CD4-positive, alpha-beta T cell treated with Interferon gamma for 1 hour (primary cell): ENCODE measurements around the gene ACADS.
"Not testable (repeated sequence)": the region's sequence is repeated elsewhere in the genome, so short reads cannot be mapped to it uniquely, and the experiment has no call there.

Experiments
- DNase-seq: peaks from one replicate; pipeline ENCODE4 v3.0.0-alpha.2; 2020

Gene ACADS

DNA sequence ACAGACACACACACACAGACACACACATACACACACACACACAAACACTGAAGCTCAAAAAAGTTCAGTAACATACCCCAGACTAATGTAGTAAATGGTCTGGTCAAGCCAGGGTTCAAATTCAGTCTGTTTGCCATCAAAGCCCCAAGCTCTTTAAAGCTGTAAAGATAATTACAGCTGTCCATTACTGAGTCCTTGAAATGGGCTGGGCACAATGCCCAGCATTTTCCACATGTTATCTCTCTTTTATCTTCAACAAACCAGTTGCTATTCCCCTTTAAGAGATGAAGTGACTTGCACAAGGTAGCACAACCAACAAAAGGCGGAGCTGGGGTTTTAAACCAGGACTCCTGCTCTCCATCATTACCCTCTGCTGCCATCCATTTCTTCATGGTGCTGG is 23.0 kb upstream of the ACADS start:
- no peak for DNase-seq

DNA sequence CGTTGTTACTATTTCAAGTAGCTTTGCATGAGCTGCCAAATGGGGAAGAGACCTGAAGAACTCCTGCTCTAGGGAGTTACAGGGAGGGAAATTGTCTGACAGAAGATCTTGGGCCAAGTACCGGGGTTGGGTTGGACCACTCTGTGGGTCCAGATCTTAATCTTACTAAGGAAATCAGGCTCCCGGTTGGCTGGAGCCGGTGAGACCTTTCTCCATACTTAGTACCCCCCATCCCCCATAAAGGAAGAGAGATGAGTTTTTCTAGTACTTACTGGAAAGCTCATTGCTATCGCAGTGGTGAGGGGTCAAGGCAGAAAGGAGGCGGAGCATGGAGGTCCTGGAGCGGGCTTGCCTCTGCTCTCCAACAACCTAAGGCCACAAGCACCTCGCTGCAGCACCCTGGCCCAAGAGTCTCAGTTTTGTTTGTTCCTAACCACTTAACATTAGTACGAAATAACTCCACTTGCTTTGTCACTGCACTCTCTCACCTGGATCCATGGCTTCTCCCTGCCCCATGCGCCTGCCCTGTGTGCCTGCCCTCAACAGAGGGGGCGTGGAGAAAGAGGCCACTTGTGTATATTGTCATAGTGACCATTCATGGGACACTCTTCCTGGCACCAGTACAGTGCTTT is 22.2 kb upstream of the ACADS start:
- no peak for DNase-seq

DNA sequence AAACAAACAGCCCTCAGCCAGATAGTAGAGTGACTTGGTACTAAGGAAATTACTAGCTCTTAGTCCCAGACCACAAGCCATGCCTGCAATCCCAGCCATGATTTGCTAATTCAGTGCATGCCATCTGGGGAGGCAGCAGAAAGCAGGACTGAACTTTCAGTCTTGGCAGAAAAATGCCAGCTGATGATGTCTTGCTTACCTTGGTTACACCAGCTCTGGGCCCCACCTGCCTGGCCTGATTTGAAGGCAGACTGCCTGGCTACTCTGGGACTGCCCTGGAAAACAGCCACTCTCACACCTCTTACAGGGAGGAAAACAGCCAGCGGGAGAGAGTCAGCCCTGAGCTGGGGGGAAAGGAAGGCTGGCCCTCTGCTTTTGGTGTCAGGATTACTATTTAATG is 20.0 kb upstream of the ACADS start:
- DNase-seq = no peak

DNA sequence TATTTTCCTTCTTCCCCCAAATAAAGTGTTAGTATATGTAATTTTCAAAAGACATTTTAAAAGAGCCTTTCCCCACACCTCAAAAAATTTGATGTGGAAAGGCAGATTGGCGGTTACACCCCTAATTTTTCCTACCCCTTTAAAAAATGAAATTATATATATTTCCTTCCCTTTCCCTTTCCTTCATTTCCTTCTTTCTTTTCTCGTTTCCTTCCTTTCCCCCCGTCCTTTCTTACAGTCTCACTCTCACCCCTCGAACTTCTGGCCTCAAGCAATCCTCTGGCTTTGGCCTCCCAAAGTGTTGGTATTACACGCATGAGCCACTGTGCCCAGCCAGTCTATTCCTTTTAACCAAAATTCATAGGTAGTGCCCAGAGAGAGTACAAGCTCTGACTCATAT is 19.6 kb upstream of the ACADS start:
- DNase-seq = no peak

DNA sequence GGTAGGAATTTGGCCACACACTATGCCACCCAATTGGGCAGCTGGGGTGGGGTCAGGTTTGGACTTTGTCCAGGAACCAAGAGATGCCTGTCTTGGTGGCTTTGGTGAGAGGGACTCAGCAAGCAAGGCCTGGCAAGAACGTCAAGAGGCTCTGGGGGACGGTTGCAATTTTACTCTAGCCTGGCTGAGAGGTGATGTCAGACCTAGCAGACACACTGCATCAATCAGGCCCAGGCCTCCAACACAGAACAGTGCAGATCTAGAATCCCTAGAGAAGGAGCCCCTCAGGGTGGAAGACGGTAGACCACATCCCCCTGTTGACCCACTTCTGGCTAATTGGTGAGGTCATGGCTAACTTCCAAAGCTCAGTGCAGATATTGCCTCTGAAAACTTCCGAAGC is 17.0 kb upstream of the ACADS start:
- DNase-seq = no peak

DNA sequence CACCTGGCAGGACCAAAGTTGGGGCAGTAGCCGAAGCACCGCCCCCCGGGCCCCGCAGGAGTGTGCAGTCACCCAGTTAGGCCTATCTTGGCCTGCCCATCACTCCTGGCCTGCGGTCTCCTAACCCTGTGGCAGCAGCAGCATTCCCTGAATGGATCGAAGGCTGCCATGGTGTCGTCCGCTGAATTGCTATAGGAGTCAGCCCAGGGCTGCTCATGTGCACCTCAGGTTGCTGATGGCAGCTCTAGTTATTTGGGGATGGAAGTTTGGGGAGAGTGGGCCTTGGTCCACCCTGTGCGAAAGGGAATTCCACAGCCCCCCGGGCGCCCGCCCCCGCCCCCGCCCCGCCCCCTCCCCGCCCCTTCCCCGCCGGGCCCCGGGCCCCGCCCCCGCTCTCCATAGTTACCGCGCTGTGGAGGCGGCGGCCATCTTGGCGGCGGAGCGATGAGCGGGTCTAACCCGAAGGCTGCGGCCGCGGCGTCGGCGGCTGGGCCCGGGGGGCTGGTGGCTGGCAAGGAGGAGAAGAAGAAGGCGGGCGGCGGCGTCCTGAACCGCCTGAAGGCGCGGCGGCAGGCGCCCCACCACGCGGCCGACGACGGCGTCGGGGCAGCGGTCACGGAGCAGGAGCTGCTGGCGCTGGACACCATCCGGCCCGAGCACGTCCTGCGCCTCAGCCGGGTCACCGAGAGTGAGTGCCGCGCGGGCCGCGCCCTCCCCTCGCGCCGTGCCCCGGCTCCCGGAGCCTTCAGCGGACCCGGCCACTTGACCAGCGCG is 15.4 kb upstream of the ACADS start, which contains the start of gene UNC119B:
TSS of gene UNC119B (plus strand) at position 428 of the 774 bp plus-strand sequence. CDS start at position 445, 17 bp downstream.
- peak; percentile 67 for DNase-seq

DNA sequence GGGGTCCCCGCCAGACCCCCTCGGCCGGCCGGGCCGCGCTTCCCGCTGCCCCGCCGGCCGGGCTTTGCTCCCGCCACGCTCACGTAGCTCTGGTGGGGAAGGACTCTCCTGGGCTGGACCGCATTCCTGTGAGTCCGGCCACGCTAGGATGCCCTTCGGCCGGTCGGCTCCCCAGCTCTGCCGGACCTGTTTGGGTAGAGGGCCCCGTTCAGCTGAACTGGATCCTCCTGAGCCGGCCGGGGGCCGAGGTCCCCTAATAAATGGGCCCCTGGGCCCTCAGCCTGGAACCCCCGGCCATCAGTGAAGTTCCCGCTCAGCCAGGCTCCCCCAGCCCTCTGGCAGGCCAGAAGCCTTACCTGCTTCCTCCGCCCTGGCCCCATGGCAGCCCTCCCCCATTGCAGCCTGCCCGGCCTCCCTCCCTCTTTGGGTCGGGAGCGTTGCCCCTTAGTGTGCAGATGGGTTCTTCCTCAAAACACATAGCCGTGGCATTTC is 14.8 kb upstream of the ACADS start:
- no peak for DNase-seq

DNA sequence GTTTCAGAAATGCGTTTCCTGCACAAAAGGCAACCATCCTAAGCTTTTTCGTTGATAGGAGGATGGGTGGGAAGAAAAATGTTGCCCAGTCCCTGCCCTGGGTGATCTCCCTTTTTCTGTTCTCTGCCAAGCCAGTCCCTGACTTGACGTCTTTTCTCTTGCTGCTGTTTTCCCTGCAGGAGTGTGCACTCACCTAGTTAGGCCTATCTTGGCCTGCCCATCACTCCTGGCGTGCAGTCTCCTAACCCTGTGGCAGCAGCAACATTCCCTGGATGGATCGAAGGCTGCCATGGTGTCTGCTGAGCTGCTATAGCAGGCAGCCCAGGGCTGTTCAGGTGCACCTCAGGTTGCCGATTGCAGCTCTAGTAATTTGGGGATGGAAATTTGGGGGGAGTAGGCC is 14.2 kb upstream of the ACADS start:
- no peak for DNase-seq

DNA sequence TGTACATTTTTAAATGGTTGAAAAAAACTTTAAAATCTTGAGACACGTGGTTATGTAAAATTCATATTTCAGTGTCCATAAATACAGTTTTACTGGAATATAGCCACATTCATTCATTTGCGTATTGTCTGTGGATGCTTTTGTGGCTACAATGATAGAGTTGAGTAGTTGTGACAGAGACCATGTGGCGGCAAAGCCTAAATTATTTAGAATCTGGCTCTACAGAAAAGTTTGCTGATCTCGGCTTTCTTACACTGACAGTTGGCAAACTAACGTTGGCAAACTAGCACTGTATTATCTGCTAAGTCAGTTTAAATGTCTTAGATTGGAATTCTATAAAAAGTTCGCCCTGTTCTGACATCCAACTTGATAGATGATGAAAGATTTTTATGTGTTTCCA is 13.0 kb upstream of the ACADS start:
- no peak for DNase-seq

DNA sequence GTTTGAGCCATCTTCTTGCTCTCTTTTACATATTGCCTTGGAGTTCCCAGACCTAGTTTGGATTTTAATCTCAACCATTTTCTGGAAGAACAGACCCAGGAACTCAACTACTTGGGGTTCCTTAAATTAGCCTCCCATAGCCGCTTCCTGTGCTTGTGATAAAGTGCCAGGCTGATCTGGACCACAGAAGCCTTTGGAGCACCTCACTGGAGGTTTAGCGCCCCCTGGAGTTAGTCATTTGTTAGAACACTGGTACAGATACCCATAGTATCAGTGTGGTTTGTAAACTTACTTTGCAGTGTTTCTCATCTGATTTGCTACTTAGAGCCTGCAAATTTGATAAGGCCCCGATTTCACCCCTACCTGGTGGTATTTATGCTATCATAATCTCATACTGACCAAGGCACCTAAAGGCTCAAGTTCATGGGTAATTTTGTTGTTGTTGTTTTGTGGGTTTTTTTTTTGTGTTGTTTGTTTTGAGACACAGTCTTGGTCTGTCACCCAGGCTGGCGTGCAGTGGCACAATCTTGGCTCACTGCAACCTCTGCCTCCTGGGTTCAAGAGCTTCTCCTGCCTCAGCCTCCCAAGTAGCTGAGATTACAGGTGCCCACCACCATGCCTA is 11.7 kb upstream of the ACADS start:
- peak; percentile 72 for DNase-seq

DNA sequence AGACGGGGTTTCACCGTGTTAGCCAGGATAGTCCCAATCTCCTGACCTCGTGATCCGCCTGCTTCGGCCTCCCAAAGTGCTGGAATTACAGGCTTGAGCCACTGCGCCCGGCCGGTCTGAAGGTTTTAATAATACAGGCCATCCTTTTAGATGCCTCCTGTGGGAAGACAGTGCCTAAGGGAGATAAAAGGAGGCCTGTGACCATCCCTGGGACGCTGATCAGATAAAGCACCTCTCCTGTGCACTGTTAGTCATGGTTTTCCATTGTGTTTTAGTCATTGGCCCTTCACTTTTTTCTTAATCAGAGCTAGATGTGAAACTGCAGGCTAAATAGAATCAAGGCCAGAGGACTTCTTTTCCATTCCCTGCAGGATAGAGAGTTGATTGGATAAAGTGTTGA is 7.6 kb upstream of the ACADS start:
- DNase-seq = no peak

DNA sequence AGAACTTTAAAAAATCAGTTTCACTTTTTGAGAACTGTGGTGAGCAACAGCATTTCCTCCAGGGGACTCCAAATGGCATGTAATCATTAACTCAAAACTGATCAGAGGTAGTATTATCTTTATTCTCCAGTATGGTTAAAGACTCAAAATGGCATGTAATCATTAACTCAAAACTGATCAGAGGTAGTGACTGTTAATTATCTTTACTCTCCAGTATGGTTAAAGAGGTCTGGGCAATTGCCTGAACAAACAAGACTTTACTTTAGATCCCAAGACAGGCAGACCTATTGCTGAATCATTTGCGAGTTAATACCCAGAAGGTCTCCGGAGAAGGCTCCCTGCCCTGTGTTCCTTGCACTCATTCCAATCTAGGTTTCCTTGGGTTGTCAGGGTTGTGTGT is 6.6 kb upstream of the ACADS start:
- DNase-seq = no peak

DNA sequence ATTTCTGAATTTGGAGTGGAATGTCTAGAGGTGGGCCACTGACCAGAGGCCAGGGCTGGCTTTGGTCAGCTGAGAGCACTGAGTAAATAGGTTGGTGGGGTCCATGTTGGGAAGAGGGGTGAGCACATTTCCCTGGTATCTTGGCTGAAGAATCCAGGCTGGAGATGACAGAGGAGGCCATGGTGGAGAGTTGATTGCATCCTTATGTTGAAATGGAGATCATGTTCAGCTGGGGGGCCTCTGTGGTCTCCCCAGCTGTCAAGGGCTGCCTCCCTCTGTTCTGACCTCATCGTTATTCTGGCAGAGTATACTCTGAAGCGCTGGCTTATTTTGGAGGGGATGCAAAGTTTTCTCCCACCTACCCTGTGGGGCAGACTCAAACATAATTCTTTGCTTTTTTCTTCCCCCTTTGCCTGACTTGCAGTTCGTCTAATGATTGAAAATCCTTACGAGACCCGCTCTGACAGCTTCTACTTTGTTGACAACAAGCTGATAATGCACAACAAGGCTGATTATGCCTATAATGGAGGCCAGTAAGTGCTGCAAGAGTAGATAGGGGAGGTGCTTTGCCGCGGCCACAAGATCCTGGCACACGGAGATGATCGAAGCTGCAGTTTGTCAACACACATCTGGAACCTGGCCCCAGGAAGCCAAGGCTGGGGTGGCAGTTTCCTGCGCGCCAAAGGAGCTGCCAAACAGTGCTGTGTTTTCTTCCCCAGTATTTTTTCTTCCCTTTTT is 6.0 kb upstream of the ACADS start:
- no peak for DNase-seq

DNA sequence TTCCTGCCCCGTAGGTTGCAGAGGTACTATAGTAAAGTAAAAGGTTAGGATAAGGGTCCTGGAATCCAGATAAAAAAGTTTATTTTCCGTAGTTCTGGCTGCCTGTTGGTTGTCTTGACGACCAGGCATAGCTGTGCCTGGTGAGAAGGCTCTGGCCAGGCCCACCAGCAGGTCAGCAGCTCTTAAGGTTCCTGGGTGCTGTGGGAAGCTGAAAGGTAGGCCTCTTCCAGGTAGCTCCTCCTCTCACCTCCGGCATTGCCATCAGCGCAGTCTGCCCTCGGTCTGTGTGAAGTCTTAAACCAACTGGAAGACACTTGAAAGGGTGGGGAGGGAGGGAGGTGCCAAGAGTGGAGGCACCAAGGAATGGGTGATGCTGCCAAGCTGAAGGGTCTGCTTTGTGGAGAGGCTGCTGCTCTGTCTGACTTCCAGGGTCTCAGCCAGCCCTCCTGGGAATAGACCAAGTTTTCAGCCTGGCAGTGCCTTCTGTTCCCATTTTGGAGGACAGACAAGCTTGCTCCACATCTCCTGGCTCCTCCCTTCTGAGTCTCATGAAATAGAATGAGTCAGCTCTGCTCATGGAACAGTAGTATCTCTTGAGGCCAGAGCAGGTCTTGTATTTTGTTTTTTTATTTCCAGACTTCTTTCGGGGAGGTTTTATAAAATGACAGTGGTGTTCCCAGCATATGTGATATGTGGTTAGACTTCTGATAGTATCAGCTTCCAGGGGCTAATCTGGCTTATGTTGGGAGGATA is 5.2 kb upstream of the ACADS start:
- DNase-seq = no peak

DNA sequence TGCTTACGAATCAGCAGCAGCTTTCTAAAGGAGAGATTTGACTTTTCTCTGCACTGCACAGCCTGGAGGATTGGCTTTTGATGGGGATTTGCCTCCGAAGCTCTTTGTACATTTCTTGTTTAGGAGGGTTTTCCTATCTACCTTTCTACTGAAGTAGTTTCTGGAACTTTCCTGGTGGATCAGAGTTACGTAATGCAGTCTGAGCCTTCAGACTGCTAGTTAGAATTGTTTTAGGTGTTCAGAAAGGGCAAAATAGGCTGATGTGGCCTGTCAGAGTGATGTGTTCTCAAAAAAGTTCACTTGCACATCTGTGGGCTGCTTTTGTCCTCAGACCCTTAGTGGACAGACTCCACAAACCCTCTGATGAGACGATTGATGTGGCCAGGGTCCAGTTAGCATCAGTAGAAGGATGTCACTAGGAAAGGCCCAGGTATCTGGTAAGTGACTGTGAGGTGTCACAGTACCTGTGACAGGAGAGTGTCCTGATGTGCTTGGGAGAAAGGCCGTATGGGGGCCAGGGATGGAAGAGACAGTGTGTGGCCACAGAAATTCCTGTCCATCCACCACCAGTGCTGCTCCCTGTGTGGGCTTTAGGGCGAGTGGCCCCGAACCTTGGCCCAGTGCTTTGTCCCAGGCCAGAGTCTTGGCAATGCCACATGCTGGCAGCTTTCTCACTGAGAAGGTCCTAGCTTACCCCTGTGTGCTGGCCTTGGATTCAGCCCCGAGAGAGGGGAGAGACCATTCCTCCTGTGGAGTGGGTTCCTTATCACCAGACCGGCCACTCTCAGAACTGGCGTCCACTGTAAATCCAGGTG is 4.4 kb upstream of the ACADS start:
- DNase-seq = no peak

DNA sequence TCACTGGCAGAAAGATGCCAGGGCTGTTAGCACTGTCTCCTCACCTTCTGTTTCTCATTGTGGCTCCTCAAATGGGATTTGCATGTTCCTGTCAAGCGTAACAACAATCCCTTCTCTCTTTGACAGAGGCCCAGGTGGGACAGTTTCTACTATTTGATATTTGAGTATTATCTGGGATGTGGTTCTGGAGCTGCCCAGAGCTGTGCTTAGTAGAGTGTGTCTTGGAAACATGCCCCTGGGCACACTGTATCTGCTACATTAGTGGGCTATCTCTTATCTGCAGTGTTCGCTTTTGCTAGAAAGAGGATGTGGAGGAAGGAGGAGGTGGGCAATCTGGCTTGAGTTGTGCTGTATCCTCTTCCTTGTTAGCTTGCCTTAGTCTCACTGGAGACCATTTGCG is 3.8 kb upstream of the ACADS start:
- no peak for DNase-seq

DNA sequence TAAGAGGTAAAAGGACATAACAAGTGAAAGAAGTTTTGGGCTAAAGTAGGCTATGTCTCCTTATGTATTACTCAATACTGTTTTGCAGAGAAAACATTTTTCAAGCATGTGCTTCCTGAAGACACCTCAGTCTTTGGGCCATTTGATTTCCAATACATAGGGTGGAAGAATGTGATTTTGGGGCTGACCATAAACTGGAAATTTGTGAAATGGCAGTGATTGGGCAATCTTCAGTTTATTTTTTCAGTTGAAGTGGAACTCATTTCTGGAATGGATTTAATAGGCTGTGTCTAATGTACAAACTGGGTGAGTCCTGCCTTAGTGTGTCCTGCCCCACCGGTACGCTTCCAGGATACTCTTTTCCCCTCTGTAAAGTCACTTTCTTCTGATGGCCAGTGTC is 2.8 kb upstream of the ACADS start:
- DNase-seq = no peak

DNA sequence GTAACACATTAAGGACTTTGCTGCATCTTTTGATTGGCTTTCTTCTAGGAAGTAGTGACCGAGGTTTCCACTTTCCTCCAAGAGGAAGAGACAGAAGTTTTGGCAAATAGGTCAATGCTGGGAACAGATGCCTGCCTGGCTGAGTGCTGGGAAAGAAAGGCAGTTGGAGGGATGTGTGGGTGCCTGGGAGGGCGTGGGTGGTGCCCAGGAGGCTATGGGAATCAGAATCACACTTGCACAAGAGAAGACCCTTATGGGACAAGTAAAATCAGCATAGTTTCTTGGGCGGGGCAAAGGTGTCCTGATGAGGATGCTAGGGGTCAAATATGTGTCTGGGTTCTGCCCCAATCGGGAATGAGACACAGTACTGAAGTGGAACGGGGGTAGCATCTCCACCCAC is 906 bp upstream of the ACADS start:
- no peak for DNase-seq

DNA sequence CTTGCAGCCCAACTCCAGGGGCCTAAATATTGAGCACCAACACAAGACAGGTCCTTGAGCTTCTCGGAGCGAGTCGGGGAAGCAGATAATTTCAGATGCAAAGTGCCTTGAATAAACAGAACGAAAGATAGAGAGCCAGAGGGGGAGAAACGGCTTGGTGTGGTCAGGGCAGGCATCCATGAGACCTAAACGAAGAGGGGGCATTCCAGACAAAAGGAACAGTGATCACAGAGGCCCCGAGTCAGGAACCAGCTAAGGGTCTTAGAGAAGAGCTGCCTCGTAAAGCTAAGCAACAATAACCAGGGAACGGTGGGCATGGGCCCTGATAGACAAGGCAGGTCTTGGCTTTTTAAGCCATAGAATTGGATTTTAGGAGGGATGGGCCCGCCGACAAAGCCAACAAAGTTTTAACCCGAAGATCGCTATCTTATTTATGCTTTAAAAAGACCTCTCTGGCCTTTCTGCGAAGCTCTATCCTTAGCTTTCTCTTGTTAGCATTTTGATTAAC is 421 bp upstream of the ACADS start:
- DNase-seq = no peak

DNA sequence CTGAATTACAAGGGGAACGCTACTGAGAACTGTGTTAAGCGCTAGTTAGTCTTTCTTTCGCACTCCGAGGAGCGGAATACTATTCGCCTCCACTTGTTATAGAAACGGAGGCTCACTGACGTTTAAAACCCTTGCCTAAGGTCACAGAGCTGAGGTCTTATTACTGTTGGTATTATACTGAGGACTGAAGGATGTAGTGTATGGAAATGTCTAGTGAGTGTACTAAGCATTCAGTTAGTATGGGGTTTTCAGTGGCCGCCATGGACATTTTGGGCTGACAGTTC is 826 bp downstream of the ACADS start:
- no peak for DNase-seq

DNA sequence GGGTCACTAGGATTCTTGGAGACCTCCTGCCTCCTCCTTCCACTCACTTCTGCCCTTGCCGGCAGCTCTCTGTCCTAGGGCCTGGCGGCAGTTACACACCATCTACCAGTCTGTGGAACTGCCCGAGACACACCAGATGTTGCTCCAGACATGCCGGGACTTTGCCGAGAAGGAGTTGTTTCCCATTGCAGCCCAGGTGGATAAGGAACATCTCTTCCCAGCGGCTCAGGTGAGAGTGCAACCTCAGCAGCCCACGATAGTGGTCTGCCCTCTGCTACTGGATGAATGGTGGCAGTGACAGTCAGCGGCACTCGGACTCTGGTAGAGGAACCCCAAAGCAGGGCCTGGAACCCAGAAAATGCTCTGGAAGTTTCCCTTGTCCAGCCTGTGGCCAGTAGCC is 1.3 kb downstream of the ACADS start:
- DNase-seq = no peak

DNA sequence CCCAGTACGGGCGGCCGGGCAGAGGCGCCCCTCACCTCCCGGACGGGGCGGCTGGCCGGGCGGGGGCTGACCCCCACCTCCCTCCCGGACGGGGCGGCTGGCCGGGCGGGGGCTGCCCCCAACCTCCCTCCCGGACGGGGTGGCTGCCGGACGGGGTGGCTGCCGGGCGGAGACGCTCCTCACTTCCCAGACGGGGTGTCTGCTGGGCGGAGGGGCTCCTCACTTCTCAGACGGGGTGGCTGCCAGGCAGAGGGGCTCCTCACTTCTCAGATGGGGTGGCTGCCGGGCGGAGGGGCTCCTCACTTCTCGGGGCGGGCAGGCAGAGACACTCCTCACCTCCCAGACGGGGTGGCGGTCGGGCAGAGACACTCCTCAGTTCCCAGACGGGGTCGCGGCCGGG is 6.6 kb downstream of the ACADS start:
- DNase-seq = not testable (repeated sequence)
